CD4-positive, alpha-beta T cell treated with Interleukin-2 at 100 ng/mL for 4 hours (primary cell): ENCODE data around the gene PRSS21.

Experiments
- DNase-seq: peaks from one replicate; pipeline ENCODE4 v3.0.0-alpha.2; 2020; ENCODE audit warnings: low spot score

Gene PRSS21

DNA sequence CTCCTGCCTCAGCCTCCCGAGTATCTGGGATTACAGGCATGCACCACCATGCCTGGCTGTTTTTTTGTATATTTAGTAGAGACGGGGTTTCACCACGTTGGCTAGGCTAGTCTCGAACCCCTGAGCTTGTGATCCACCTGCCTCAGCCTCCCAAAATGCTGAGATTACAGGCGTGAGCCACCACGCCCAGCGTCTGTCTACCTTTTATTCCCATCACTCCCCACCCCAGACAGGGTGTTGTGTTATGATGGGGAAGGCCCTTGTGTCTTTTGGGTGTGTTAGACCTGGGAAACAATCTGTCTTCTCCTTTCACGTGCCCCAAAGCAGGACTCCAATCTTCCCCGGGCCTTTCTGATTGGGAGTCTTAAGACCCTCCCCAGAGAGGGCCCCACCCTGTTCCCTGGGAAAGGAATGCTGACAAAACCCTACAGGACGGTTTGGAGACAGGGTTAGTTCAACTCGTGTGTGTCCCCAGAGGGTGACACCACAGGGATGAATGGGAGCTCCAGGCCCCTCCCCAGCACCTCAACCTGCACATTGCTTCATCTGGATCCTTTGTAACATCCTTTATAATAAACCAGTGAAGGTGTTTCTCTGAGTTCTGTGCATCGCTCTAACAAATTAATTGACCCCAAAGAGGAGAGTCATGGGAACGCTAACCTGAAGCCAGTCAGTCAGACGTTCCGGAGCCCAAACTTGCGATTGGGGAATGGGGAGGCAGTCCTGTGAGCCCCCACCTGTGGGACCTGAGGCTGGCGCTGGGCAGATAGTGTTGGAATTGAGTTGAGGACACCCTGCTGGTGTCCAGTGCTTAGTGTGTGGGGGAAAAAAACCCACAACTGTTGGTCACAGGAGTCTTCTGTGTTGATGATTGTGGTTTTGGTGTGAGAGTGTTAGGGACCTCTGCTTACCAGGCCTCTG is 36.8 kb upstream of the PRSS21 start:
- no peak for DNase-seq

DNA sequence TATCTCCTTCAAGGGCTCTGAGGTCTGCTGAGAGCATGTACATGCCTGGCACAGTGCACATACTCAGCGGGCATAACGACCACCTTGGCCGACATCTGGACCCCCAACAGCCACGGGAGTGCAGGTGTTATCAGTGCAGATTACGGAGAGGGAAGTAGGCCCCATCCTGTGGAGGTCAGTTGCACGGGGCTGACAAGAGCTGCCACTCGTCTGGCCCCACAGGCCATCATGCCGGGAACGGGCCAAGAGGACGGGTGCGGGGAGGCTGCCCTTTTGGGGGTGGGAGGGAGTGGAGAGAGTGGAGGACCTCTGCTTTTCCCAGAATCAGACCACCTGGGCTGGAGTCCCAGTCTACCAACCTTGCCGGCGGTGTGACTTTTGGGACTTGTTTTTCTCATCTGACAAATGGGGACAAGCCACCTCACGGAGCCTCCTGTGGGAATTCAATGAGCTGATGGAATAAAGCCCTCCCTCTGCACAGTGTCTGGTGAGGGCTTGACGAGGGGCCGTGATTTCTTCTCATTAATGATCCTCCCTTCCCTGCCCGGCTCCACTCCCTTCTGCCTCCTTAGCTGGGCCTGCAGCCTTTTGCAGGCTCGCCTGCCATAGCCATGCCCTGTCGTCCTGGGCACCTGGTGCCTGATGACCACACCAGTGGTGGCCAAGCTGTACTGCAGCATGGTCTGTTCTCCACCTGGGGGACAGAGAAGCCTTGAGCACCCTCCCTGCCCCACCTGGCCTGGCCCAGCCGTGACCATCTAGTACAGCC is 34.3 kb upstream of the PRSS21 start:
- DNase-seq, result no peak

DNA sequence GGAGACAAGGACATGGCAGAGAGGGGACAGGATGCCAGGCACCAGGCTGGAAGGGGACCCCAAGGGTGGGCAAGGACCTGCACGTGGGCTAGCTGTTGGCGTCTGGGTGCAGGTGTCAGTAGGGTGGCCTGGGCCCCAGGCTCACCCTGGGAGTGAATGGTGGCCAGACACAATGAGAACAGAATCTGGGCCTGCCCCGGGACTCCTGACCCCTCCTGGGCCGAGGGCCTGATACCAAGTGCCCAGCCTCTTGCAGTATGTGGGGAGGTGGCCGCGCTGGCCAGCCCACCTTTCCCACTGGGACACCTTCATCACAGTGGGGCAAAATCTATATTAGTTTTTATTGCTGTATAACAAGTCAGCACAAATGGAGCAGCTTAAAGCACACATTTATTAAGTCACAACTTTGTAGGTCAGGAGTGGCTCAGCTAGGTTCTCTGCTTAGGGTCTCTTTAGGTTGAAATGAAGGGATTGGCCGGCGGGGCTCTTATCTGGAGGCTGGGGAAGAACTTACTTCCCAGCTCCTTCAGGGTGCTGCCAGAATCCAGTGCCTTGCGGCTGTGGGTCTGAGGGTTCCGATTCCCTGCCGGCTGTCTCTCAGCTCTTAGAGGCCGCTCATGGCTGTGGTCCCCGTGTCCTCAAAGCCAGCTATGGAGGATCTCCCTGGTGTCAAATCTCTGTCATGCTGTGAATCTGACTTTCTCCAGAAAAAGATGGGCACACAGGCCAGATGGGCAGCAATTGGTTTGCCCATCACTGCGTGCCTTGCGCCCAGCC is 33.3 kb upstream of the PRSS21 start:
- DNase-seq, result no peak

DNA sequence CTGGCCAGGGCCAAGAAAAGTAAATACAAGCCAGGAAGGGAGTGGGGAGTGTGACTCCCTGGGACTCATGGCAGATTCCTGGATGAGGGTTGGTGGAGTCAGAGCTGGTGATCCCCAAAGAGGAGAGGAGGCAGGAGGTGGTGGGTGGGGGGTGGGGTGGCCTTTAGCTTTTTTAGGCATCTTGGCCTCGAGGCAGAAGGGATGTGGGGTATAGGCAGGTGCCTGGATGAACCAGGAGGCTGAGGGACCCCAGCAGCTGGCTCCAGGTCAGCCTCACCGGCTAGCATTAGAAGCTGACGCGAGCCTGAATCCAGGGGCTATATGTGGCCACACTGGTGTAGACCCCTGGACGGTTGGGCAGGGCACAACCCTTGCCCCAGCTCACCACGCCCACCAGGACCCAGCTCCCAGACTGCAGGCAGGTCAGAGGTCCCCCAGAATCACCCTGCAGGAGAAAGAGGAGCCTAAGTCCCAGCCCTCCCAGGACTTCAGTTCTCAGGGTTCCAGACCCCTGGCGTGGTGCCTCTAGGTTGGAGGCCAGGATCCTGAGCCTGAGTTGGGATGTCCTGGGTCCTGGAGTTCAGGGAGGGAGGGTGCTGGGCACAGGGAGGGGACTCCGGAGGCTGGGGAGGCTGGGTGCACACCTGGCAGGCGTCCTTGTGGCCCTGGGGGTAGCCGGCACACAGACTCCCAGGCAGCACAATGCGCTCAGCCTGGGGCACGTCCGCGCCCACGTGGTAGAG is 32.5 kb upstream of the PRSS21 start:
- DNase-seq, result no peak

DNA sequence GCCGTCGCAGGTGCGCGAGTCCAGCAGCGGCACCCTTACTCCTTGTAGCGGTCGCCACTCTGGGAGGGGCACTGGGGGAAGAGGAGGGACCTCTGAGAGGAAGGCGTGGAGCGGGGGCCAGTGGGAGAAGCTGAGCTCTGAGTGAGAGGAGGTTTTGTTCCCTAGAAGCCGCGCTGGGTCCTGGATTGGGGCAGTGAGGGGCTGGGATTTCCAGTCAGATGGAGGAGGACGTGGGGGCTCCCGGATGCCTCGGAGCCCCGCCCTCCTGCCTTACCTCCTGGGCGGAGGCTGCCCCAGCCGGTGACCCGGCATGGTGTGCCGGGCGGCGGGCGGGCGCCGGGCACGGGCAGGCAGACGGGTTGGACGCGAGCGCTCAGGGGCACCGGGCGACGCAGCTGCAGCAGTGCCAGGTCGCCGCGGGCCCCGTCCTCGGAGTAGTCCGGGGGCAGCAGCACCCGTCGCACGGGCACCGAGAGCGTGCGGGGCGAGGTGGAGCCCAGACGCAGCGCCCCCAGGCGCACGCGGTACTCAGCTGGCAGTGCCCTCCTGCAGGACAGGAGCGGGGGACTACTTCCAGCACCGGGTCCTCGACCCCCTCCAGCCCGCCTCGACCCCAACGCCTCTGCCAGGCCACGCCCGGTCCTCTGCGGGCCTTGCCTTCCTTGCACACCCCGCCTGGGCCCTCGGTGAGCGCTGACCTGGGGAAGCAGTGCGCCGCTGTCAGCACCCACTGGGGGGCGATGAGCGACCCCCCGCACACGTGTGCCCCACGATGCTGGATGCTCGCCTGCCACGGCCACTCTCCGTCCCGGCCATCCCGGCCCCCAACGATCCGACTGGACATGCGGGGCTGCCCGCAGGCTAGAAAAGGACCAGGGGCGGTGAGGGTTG is 31.7 kb upstream of the PRSS21 start:
- DNase-seq, result peak; percentile 11

DNA sequence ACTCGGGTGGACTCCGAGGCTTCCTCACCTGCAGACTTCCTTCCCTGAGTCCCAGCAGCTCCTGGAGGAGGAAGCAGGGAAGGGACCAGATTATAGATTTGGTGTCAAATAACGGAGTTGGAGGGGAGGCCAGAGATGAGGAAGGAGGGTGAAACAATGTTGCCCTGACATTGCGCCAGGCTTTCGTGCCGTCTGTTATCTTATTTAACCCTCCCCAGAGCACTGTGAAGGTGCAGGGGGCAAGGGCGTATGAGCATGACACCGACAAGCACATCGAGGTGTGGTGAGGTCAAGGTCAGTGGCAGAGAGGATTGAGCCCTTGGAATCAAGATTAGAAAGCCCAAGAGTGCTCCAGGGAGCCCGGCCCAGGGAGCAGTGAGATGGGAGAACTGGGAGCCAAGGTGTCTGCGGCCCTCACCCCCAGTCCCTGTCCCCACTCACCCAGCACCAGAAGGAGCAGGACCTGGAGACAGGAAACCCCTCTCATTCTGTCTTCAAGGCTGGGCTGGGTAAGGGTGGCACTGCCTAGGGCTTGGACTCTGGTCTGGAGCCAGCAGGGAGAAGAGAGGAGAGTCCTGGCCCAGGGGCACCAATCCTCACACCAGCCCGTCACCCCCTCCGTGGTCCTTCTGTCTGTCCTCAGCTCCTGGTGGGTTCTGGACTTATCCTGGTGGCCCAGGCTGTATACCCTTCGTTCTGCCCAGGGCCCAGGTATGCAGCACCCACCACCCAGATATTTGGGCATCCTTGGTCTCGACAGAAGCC is 30.8 kb upstream of the PRSS21 start:
- DNase-seq, result no peak

DNA sequence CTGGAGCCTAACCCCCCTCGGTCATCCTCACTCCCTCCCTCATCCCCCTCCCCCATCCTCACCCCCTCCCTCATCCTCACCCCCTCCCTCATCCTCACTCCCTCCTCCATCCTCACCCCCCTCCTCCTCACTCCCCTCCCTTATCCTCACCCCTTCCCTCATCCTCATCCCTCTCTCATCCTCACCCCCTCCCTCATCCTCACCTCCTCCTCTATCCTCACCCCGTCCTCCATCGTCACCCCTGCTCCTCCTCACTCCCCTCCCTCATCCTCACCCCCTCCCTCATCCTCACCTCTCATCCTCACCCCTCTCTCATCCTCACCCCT is 30.2 kb upstream of the PRSS21 start:
- DNase-seq, result no peak

DNA sequence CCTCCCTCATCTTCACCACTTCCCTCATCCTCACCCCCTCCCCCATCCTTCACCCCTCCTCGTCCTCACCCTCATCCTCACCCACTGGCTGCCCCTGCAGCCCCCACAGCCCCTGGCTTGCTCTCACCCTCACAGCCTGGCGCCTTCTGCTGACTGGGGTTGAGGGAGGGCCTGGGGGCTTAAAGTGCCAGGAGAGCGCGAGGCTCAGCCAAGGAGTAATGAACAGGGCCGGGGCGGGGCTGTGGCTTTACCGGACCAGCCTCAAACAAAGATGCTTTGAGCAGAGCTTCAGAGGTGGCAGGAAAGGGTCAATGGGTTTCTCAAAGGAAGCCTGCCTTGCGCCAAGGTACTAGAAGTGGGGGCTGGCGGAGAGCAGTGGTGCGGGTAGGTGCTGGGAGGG is 29.6 kb upstream of the PRSS21 start, which contains the start of gene PRSS33:
Gene PRSS33, minus strand, starts transcription at position 155 of the 400 bp plus-strand sequence. CDS start 1,013 bp downstream, outside the sequence.
- DNase-seq, result no peak

DNA sequence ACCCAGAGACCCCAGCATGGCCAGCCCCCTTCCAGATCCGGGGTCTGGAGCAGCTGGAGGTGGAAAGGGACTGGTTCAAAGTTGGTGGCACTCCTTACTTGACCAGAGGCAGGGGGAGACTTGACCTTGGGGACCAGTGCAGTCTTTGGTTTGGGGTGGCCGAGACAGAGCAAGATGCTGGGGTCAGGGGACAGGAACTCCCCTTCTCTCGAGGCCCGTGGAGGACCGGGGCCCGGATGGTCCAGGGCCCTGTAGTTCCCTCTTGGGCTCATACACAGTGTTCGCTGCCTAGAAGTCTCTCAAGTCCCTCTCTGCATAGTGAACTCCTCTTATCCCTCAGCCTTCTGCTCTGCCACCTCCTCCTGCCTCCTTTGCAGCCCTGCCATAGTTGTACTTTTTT is 29.1 kb upstream of the PRSS21 start:
- DNase-seq, result no peak

DNA sequence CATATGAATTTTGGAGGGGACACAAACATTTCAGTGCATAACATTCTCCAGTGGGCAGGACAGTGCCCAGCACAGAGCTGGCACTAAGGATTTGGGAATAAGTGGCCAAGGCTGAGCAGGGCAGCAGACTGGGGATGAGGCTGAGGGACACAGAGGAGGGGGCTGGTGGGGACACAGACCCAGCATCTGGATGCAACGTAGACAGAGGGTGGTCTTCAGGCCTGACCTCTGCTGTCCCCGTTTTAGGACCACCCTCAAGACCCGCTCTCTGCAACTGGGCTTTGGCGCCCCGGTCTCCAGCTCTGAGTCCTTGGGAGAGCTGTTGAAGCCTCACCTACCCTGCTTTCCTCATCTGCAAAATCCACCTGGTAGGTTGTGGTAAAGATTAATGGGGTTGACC is 26.4 kb upstream of the PRSS21 start:
- DNase-seq, result no peak

DNA sequence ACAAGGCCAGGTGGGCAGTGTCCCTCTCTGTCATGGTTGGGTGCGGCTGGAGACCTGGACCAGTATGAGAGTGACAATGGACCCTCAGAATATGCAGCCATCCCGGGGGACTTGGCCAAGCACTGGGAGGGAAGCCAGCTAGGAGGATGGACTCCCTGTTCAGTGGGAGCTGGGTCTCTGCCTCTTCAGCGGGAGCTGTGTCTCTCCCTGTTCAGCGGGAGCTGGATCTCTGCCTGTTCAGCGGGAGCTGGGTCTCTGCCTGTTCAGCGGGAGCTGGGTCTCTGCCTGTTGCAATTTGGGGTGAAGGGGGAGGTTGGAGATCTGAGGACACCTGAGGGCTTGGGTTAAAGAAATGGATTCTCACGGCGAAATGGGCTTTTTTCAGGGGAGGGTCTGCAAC is 25.9 kb upstream of the PRSS21 start:
- DNase-seq, result no peak

DNA sequence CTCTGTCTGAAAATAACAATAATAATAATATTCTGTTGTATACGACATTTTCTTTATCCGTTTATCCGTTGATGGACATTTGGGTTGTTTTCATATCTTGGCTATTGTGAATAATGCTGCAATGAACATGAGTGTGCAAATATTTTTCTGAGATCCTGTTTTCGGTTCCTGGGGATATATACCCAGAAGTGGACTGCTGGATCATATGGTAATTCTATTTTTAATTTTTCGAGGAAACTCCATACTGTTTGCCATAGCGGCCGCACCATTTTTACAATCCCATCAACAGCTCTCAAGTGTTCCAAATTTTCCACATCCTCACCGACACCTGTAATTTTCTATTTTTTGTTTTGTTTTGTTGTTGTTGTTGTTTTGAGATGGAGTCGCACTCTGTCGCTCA is 24.1 kb upstream of the PRSS21 start:
- no peak for DNase-seq

DNA sequence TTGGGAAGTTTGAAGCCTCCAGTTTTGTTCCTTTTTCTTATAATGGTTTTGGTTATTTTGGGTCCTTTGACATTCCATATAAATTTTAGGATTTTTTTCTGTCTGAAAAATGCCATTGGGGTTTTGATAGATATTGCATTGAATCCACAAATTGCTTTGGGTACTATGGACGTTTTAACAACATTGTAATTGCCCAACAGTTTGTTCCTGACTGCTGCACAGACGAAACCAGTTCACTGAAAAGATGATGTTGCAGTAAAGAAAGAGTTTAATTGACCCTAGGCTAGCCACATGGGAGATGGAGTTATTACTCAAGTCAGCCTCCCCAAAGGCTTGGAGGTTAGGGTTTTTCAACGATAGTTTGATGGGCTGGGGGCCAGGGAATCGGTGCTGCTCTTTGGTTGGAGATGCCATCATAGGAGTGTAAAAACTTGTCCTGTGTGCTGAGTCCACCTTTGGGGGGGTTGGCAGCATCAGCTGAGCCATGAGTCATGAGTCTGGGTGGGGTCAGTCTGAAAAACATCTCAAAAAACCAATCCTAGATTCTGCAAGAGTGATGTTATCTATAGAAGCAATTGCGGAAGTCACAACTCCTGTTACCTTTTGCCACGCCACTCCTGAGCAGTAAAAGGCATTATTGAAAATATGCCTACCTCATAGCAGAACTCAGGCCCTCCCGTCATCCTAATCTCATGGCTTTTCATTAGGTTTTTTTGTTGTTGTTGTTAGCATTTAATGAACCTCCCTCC is 21.5 kb upstream of the PRSS21 start:
- DNase-seq, result no peak

DNA sequence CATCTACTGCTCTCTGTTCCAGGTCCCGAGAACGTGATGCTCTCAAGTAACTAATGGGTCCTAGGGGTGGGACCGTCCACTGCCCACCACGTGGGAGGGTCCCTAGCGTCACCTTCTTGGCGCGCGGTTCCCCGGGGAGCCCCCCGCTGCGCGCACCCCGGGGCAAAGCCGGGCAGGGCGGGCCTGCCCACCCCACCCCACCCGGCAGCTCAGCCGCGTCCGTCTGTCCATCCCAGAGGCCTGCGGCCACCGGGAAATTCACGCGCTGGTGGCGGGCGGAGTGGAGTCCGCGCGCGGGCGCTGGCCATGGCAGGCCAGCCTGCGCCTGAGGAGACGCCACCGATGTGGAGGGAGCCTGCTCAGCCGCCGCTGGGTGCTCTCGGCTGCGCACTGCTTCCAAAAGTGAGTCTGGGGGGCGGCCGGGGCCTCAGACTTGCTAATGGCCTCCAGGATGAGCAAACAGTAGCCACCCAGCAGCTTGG is 18.3 kb upstream of the PRSS21 start:
- no peak for DNase-seq

DNA sequence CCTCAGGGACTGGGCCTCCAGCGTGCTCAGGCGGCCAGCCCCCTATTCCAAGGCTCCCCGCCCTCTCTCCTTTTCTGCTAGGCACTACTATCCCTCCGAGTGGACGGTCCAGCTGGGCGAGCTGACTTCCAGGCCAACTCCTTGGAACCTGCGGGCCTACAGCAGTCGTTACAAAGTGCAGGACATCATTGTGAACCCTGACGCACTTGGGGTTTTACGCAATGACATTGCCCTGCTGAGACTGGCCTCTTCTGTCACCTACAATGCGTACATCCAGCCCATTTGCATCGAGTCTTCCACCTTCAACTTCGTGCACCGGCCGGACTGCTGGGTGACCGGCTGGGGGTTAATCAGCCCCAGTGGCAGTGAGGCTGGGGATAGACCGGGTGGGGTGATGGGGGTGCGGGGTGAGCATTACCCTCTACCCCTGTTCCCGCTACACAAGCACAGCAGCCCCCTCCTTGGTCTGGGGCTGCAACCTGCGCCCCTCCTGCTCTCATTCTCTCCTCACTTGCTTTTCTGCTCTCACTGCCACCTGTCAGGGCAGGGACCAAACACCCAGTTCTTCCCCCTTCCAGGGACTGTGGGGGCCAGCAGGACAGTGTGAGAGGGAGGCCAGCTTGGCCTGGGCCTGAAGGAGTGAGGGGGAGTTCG is 17.7 kb upstream of the PRSS21 start:
- DNase-seq, result no peak

DNA sequence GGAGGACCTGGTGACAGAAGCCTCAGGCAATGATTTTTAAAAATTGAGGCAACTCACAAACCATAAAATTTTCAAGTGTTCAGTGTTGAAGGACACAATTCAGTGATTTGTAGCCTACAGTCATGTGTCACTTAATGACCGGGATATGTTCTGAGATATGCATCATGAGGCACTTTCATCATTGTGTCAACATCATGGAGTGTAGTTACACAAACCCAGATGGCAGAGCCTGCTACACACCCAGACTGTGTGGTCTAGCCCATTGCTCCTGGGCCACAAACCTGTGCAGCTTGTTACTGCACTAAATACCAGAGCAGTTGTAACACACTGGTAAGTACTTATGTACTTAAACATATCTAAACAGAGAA is 17.2 kb upstream of the PRSS21 start:
- DNase-seq, result no peak

DNA sequence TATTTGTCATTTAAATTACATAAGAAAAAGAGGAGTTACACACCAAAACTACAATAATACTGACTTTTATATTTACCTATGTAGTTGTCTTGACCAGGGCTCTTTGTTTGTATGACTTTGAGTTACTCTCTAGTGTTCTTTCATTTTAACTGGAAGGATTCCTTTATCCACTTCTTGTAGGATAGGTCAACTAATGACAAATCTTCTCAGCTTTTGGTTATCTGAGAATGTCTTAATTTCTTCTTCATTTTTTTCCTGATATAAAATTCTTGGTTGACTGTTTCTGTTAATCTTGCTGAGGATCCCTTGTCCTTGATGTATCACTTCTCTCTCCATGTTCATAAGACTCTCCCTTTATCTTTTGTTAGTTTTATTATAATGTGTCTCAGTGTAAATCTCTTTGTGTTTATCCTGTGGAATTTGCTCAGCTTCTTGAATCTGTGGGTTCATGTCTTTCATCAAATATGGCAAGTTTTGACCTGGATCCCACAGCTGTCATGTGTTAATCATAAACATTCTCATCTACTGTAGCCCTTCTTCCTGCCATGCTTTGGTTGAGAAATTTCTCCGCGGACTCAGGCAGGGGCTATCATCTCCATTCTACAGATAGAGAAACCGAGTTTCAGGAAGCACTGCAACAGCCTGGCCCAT is 13.4 kb upstream of the PRSS21 start:
- DNase-seq, result no peak

DNA sequence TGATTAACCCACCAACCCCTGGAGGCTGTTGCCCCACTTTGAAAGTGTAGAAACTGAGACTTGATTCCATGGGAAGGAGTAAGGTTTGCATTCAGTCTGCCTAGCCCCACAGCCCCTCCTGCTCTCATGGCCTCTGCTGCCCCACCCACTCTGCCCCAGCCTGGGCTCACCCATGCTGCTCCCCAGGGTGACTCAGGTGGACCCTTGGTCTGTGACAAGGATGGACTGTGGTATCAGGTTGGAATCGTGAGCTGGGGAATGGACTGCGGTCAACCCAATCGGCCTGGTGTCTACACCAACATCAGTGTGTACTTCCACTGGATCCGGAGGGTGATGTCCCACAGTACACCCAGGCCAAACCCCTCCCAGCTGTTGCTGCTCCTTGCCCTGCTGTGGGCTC is 12.3 kb upstream of the PRSS21 start:
- no peak for DNase-seq
